ENCODE measurements around the gene PTPRC.

DNA sequence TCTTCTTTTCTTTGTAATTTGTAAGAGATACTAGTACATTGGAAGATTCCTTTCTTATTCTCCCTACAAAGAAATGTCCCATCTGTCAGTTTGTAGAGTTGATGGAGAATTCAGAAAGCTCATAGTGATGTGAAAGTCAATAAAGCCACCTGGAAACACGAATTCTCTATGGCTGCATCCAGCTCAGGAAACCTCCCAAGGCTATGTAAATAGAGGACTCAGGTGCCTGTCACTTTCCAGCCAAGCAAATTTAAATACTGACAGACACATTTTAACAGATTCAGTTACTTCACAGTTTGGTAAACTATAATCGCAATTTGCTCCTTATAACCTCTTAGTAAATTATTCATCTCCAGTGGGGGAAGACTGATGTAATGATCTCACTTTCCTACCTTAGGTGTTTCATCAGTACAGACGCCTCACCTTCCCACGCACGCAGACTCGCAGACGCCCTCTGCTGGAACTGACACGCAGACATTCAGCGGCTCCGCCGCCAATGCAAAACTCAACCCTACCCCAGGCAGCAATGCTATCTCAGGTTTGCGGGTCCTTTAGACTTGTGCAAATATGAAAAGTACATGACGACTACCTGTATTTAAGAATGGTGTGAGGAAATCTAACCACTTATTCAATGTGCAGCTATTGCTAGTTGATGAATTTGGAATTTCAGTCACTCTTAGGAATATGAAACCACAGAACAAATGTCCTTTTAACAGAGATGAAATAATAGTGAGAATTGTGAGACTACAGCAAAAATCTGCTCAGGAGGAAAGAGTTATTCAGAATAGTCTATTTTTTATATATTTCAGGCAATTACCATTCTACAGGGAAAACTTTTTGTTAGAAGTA lies 60.6 kb downstream of the PTPRC start:
- TF ChIP-seq, protein P1, sequence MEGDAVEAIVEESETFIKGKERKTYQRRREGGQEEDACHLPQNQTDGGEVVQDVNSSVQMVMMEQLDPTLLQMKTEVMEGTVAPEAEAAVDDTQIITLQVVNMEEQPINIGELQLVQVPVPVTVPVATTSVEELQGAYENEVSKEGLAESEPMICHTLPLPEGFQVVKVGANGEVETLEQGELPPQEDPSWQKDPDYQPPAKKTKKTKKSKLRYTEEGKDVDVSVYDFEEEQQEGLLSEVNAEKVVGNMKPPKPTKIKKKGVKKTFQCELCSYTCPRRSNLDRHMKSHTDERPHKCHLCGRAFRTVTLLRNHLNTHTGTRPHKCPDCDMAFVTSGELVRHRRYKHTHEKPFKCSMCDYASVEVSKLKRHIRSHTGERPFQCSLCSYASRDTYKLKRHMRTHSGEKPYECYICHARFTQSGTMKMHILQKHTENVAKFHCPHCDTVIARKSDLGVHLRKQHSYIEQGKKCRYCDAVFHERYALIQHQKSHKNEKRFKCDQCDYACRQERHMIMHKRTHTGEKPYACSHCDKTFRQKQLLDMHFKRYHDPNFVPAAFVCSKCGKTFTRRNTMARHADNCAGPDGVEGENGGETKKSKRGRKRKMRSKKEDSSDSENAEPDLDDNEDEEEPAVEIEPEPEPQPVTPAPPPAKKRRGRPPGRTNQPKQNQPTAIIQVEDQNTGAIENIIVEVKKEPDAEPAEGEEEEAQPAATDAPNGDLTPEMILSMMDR (IDR thresholded peaks at IDR 0.05): no peak
- no peak for TF ChIP-seq EP300 (IDR thresholded peaks at IDR 0.05)

Measured in ovary (tissue), 3 donors.